GM12875 (cell line): ENCODE data around the gene EYS.
"Not testable (repeated sequence)": the region's sequence is repeated elsewhere in the genome, so short reads cannot be mapped to it uniquely, and the experiment has no call there.

Experiments used
- H3K4me3 ChIP-seq: one replicate; pipeline ENCODE4 v1.5.1; 2011; ENCODE audit warnings: low read depth, low read length, control low read depth
- TF ChIP-seq, protein P1 (sequence below): IDR thresholded peaks from 2 replicates; pipeline ENCODE4 v1.5.1; 2011; ENCODE audit warnings: low read depth, mild to moderate bottlenecking, control low read depth, inconsistent platforms, low read length, moderate library complexity, borderline replicate concordance; ENCODE audit not compliant: insufficient read depth

Gene EYS

GRCh38 chr6:63968650-63969049 lies 1738.4 kb downstream of the EYS start:
- TF ChIP-seq, protein P1, sequence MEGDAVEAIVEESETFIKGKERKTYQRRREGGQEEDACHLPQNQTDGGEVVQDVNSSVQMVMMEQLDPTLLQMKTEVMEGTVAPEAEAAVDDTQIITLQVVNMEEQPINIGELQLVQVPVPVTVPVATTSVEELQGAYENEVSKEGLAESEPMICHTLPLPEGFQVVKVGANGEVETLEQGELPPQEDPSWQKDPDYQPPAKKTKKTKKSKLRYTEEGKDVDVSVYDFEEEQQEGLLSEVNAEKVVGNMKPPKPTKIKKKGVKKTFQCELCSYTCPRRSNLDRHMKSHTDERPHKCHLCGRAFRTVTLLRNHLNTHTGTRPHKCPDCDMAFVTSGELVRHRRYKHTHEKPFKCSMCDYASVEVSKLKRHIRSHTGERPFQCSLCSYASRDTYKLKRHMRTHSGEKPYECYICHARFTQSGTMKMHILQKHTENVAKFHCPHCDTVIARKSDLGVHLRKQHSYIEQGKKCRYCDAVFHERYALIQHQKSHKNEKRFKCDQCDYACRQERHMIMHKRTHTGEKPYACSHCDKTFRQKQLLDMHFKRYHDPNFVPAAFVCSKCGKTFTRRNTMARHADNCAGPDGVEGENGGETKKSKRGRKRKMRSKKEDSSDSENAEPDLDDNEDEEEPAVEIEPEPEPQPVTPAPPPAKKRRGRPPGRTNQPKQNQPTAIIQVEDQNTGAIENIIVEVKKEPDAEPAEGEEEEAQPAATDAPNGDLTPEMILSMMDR, result no peak
- H3K4me3 ChIP-seq, result no peak overlapping the region

GRCh38 chr6:63964366-63964765 lies 1742.7 kb downstream of the EYS start:
- TF ChIP-seq, protein P1, result no peak
- no peak overlapping the region for H3K4me3 ChIP-seq

GRCh38 chr6:63963769-63964315 lies 1743.2 kb downstream of the EYS start:
- H3K4me3 ChIP-seq, result no peak overlapping the region
- TF ChIP-seq, protein P1, result no peak

GRCh38 chr6:63953336-63954021 lies 1753.5 kb downstream of the EYS start:
- not testable (repeated sequence) for H3K4me3 ChIP-seq

DNA sequence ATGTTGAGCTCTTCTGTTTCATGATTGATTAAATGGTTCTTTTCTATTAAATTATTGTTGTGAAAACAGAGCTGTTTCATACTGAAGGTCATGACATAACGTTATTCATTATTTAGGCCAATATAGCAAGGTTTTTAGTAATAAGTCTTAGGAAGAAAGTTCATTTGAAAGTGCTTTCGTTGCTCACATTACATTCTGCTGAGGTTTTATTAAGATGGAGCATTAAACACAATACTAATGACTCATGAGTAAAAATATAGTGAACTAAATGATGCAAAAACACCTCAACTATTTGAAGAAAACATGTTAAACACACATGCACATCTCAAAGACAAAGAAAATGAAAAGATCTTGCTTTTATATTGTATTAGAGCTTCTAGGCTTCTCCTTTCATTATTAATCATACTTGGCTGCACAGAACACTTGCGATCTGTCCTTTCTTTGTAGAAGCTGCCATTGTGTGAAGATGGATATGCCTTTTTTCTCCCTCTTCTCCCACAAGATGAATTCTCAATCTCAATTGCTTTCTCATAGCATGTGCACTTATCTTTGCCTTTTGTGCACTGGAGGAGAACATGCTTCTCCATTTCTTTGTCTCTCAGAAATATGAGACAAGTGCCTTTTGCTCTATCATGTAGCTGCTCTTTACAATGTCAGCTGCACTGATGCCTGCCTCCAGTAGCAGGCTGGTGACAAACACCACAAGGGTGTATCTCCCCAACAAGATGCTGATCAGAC lies 1759.1 kb downstream of the EYS start:
- TF ChIP-seq, protein P1, result no peak
- no peak overlapping the region for H3K4me3 ChIP-seq

DNA sequence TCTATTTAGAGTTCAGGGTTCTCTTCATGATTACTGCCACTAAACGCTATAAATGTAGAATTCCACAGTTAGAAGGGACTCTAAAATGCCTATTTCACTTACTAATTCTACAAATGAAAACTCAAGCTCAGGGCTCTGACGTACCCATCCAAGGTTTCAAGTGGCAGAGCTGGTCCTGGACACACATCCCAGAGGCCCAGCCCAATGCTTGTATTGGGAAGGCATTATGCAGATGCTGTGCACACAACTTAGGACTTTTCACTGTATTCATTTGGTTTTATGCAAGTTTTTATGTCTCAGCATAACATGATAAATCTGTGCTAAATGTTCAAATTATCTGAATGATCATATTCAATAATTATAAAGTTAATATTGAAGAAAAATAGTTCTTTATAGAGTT lies 1761.0 kb downstream of the EYS start:
- TF ChIP-seq, protein P1, result no peak

DNA sequence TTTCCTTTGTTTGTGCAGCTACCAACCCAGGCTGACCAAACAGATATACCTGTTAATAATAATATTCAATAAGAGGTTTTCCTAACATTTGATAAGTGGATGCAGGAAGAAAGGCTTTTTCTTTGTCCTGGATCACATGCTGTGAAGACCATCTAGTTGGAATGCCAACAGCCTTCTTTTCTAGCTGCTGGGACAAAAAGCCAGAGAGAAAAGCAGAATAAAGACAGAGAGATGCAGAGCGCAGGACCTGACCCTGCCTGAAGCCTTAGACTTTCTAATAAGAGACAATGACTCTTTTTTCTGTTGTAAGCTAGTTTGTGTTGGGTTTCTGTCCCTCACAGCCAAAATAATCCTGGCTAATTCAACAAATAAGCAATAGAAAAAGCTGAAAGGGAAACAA lies 1763.2 kb downstream of the EYS start:
- no peak overlapping the region for H3K4me3 ChIP-seq
- TF ChIP-seq, protein P1, result no peak

More for the DNA sequence above, 1761.0 kb downstream of the EYS start:
- no peak overlapping the region for H3K4me3 ChIP-seq
